ENCODE measurements around the gene MREG. TPM values are rescaled to one million over a fixed set of nuclear protein-coding genes. Genes with fewer than 3 reads are reported as not detected.

Gene MREG
- total RNA-seq, 4 donors from 2014 or later: 2.9 to 14.6 (median 3.6) TPM

DNA sequence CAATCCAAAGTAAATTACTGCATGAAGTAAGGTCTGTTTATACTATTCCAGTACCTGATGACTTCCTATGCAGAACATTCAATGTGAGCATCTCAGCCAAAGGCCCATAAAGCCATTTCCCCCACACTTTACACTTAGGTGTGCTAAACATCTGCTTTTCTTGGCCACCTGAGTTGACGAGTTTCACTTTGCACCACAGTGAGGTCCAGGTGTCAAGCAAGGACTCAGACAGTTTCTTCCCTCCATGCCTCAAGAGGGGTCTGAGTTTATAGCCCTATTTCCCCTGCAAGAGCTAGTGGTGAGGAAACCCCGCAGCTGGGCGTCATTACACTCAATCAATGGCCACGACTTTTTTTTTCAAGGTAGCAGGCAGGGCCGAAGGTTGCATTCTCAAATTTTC, 107.7 kb downstream of the MREG start:
- no peaks in the 10 kb centered on the region for H3K4me1 ChIP-seq
- H3K27ac ChIP-seq: no peak overlapping the region
- peaks cover 0 to 4% (median 0%) of the 10 kb centered on the region in 4 donors for H3K9me3 ChIP-seq
- no peaks in the 10 kb centered on the region for H3K27me3 ChIP-seq
- H3K4me3 ChIP-seq: no peak overlapping the region
- no peaks in the 10 kb centered on the region for H3K36me3 ChIP-seq
- 60 to 76% methylated on average over 5 of the region's 5 CpGs for WGBS, 2 donors
- TF ChIP-seq POLR2A (IDR thresholded peaks at IDR 0.05): no peak
- DNase-seq (ENCODE audit: low spot score in 2 of 2): no peak

DNA sequence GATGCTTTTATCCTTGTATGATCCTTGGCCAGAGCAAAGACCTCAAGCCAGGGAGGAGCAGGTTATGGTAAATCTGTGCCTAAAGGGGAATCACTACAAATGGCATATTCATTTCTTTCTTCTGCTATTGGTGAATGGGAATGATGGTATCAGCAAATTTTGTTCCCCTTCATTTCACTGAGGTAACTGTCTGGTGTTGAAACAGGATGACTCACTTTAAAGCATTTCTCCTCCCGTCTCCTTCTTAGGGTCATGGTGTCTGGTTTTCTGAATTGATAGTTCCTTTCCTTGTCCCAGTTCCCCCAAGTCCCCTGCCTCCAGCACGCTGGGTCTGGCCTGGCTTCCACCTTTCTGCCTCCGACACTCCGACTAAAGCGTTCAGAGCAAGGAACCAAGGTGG, 109.2 kb downstream of the MREG start:
- Histone ChIP-seq H3K4me1 (peaks cover 0 to 8% (median 0%) of the 10 kb centered on the region in 4 donors), H3K27me3 (no peaks in the 10 kb centered on the region), H3K4me3 (no peak overlapping the region), H3K36me3 (no peaks in the 10 kb centered on the region), H3K27ac (no peak overlapping the region), H3K9me3 (no peaks in the 10 kb centered on the region)
- no peak for DNase-seq (ENCODE audit: low spot score in 2 of 2)
- WGBS, 2 donors: 81 to 90% methylated on average over 5 of the region's 5 CpGs
- no peak for TF ChIP-seq EP300 (IDR thresholded peaks at IDR 0.05)
- no peak for TF ChIP-seq POLR2A (IDR thresholded peaks at IDR 0.05)
- TF ChIP-seq, protein P1, sequence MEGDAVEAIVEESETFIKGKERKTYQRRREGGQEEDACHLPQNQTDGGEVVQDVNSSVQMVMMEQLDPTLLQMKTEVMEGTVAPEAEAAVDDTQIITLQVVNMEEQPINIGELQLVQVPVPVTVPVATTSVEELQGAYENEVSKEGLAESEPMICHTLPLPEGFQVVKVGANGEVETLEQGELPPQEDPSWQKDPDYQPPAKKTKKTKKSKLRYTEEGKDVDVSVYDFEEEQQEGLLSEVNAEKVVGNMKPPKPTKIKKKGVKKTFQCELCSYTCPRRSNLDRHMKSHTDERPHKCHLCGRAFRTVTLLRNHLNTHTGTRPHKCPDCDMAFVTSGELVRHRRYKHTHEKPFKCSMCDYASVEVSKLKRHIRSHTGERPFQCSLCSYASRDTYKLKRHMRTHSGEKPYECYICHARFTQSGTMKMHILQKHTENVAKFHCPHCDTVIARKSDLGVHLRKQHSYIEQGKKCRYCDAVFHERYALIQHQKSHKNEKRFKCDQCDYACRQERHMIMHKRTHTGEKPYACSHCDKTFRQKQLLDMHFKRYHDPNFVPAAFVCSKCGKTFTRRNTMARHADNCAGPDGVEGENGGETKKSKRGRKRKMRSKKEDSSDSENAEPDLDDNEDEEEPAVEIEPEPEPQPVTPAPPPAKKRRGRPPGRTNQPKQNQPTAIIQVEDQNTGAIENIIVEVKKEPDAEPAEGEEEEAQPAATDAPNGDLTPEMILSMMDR (IDR thresholded peaks at IDR 0.05): no peak

DNA sequence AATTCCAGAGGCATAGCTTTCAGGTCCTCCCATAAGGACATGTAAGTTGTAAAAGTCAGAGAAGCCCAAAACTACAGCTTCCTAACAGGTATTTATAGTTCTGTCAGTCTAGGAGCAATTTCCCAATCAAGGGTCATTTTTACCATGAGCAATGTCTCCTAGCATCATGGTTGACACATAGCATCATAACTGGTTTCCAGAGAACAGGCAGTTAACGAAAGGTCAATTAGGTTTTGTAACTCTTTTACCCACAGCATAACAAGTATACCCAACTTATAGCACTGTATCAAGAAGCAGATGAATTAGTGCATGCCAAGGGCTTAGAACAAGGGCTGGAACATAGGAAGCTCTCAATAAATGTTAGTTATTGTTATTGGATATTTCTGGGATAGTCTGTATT, 110.1 kb downstream of the MREG start:
- Histone ChIP-seq H3K27me3 (no peaks in the 10 kb centered on the region), H3K9me3 (no peaks in the 10 kb centered on the region), H3K27ac (no peak overlapping the region), H3K4me3 (no peak overlapping the region), H3K36me3 (no peaks in the 10 kb centered on the region), H3K4me1 (peaks cover 0 to 13% (median 0%) of the 10 kb centered on the region in 4 donors)
- no peak for DNase-seq (ENCODE audit: low spot score in 2 of 2)
- WGBS, 2 donors: 96 to 97% methylated on average over 1 of the region's 1 CpG
- no peak for TF ChIP-seq POLR2A (IDR thresholded peaks at IDR 0.05)
- TF ChIP-seq, protein P1 (IDR thresholded peaks at IDR 0.05): no peak
- no peak for TF ChIP-seq EP300 (IDR thresholded peaks at IDR 0.05)

DNA sequence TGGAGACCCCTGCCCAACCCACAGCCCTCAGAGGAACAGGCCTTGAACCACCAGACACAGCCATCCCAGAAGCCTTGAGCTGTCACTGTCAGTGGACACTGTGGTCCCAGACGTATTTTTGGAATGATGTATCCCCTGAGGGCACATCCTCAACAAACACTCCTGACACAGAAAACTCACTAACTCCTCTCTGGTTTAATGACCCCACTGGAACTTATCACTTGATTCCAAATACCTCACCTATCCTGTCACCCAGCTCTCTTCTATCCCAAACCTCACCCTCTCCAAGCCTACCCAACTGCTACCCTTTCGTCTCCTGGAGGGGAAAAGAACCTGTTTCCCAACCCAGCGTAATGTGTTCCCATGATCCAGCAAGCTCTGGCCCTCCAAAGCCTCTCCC, 111.6 kb downstream of the MREG start:
- no peak for DNase-seq (ENCODE audit: low spot score in 2 of 2)
- no peak overlapping the region for H3K27ac ChIP-seq
- H3K9me3 ChIP-seq: no peaks in the 10 kb centered on the region
- H3K4me1 ChIP-seq: peaks cover 0 to 13% (median 0%) of the 10 kb centered on the region in 4 donors
- TF ChIP-seq POLR2A (IDR thresholded peaks at IDR 0.05) (no peak), EP300 (IDR thresholded peaks at IDR 0.05) (no peak)
- TF ChIP-seq, protein P1 (IDR thresholded peaks at IDR 0.05): no peak
- H3K4me3 ChIP-seq: no peak overlapping the region
- WGBS, 2 donors: 56 to 97% methylated on average over 3 of the region's 3 CpGs
- H3K36me3 ChIP-seq: no peaks in the 10 kb centered on the region
- H3K27me3 ChIP-seq: no peaks in the 10 kb centered on the region

DNA sequence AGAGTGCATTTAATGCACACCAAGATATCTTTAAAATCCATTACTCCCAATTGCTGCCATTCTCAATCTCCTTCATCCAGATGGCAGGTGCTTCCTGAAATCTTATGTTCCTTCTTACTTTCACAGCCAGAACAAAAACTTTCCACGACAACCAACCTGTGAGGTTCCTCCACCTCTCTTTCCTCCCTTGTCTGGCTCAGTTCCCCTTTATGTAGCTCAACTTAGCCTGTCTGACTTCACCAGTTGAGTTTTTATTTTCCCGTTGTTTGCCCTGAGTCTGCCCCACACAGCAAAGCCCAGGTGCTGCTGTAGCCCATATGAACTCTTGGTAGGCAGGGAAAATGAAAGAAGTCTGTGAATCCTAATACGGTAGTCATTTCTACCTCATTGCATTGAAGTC, 112.5 kb downstream of the MREG start:
- 73 to 83% methylated on average over 3 of the region's 3 CpGs for WGBS, 2 donors
- Histone ChIP-seq H3K4me1 (peaks cover 0 to 13% (median 0%) of the 10 kb centered on the region in 4 donors), H3K4me3 (no peak overlapping the region), H3K27ac (no peak overlapping the region), H3K9me3 (no peaks in the 10 kb centered on the region), H3K36me3 (no peaks in the 10 kb centered on the region), H3K27me3 (no peaks in the 10 kb centered on the region)
- no peak for TF ChIP-seq POLR2A (IDR thresholded peaks at IDR 0.05)
- TF ChIP-seq, protein P1 (IDR thresholded peaks at IDR 0.05): no peak
- TF ChIP-seq EP300 (IDR thresholded peaks at IDR 0.05): no peak
- DNase-seq (ENCODE audit: low spot score in 2 of 2): no peak

DNA sequence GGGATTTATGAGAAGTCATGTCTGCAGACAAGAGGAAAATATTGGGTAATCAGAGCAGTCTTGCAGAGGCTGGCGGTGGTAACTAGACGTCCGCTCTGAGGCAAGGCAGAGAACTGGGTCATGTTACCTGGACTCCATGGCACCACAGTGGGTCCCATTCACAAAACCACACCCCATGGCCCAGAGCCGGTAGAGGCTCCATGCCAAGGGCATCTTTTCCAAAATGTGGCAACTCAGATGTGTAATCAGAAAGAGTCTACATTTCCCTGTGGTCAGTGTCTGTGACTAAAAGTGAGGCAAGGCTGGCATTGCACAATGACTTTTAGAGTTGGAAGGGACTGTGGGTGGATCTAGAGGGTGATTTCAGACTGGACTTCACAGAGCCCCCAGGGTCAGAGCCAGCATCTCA, 113.1 kb downstream of the MREG start:
- peaks cover 0 to 13% (median 0%) of the 10 kb centered on the region in 4 donors for H3K4me1 ChIP-seq
- no peak overlapping the region for H3K27ac ChIP-seq
- TF ChIP-seq, protein P1 (IDR thresholded peaks at IDR 0.05): no peak
- no peak for TF ChIP-seq POLR2A (IDR thresholded peaks at IDR 0.05)
- peak in 1 of 2 donors; percentile 62 for TF ChIP-seq EP300 (IDR thresholded peaks at IDR 0.05)
- WGBS, 2 donors: 46 to 53% methylated on average over 4 of the region's 4 CpGs
- H3K36me3 ChIP-seq: no peaks in the 10 kb centered on the region
- H3K4me3 ChIP-seq: no peak overlapping the region
- peak in 1 of 2 donors; percentile 46 for DNase-seq (ENCODE audit: low spot score in 2 of 2)
- no peaks in the 10 kb centered on the region for H3K27me3 ChIP-seq
- H3K9me3 ChIP-seq: no peaks in the 10 kb centered on the region
